Suppressor macrophage treated with lipopolysaccharide for 4 hours (primary cell): ENCODE results near the gene RAI1.
A peak's percentile ranks its signal among the peaks of the same experiment; 100 is the strongest.
"Not testable (repeated sequence)": the region's sequence is repeated elsewhere in the genome, so short reads cannot be mapped to it uniquely, and the experiment has no call there.

Experiments
- DNase-seq: peaks from one replicate; pipeline ENCODE4 v3.0.0-alpha.2; 2020

Gene RAI1

DNA sequence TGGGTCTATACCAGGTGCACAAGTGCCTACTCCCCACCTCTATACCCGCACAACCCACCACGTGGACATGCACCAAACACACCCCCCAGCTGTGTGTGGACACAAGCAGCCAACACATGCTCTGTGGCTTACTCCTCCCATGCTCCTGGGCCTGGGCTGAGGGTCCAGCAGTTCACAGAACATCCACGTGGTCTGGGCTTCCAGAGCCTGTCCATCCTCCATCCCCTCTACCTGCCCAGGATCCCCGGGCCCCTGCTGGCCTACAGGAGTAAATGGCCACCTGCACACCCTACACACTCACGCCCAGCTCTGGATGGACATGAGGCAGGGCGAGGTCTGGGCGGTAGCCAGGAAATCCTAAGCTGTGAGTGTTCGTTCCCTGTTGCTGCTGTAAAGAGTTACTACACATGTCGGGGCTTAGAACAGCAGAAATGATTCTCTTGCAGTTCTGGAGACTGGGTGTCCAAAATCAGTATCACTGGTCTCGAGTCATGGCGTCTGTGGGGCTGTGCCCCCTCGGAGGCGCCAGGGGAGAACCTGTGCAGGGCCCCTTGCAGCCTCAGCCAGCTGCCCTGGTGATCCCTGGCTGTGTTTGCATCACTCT lies 15.0 kb upstream of the RAI1 start:
- DNase-seq = no peak

DNA sequence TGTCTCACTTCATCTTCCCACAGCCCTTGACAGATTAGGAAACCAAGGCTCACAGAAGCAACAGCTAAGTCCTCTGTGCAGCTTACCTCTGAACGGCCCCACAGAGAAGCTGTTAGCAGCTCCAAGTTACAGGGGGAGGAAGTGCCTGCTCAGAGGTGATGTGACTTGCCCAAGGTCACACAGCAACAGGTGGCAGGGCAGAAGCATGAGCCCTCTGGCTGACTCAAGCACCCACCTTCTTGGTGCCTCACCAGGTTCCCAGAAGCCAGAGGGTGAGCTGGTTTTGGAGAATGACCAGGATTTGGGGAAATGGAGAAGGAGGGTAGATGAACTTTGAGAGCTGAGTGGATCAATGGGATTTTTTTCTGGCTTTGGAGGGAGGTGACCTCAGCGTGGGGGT lies 14.0 kb upstream of the RAI1 start:
- no peak for DNase-seq

DNA sequence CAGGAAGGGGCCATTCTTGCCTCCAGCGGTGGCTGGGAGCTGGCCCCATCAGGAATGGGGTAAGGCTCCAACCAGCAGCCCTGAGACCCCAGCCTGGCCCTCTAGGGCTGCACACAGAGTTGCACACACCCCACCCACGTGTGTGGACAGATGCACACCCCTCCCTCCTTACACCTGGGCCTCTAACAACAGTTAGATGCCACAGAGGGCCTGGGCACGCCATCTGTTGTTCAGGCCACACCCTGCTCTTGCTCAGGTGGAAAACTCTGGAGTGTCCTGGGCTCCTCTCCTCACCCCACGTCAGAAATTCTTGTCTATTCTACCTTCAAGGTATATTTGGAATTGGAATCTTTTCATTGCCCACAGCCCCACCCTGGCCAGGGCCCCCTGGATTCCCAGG lies 13.3 kb upstream of the RAI1 start:
- no peak for DNase-seq

GRCh38 chr17:17668358-17668757 lies 12.9 kb upstream of the RAI1 start:
- DNase-seq = no peak

GRCh38 chr17:17668775-17669579 lies 12.3 kb upstream of the RAI1 start:
- peak; percentile 20 for DNase-seq

GRCh38 chr17:17669580-17670235 lies 11.6 kb upstream of the RAI1 start:
- DNase-seq = no peak

GRCh38 chr17:17670701-17671305 lies 10.5 kb upstream of the RAI1 start:
- DNase-seq = no peak

DNA sequence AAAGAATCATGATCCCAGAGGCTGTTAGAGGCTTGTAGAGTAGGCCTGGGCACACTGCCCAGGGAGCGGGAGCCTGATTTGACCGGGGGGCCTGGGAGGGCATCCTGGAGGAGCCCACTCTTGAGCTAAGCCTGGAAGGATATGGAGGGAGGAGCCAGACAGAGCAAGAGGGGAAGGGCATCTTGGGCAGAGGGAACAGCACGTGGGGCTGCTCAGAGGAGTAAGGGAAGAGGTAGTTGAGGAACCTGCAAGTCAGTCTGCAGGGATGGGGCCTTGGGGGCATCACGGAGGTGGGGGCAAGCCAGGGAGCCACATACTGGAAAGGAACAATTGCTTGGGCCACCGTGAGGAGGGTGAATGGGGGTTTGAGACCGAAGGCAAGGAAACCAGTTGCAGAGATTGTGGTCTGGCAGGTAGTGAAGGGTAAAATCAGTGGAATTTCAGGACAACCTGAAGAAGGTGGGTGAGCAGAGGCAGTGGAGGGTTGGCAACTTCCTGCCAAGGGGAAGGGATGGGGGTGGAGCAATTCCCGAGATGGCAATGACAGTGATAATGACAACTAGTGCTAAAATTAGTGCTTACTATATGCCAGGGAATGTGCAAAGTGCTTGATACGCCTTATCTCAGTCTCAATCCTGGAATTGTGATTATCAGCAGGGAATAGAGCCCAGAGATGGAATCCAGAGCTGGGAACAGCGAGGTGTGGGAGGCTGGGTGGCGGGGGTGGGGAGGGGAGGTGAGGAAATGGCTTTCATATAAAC lies 9.7 kb upstream of the RAI1 start:
- DNase-seq = no peak

DNA sequence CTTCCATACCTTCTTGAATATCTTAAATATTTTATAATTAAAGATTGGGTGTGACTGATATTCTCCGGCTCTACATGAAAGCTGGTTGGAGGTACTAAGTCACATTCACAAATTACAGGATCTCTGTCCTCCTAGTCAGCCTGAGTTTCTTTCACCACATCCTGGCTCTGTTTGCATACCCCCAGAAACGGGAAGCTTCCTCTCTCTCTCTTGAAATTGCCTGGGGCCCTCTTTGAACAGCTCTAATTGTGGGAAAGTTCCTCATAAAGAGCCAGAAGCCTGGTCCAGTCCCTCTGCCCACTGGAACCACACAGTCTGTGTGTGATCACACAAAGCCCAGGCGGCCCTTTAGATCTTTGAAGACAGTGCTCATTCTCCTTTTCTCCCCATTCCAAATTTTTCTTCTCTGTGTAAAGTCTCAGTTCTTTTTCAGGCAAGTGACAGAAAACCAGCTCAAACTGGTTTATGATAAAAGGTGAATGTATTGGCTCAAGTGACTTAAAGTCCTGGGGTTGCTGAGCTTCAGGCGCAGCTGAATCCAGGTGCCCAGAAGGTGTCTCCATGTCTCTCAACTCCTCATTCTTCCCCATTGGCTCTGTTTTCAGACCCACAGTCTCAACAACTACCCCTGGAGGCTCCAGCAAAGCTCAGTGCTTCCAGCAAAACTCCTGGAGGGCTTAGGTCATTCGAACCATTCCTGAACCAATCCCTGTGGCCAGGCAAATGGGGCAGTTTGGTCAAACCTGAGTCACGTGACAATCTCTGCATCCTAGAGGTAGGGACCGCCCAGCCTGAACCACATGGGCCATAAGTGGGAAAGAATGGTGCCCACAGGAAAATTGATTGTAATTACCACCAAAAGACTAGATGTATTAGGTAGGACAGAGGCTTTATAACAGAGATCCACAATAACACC lies 8.5 kb upstream of the RAI1 start:
- peak; percentile 75 for DNase-seq

DNA sequence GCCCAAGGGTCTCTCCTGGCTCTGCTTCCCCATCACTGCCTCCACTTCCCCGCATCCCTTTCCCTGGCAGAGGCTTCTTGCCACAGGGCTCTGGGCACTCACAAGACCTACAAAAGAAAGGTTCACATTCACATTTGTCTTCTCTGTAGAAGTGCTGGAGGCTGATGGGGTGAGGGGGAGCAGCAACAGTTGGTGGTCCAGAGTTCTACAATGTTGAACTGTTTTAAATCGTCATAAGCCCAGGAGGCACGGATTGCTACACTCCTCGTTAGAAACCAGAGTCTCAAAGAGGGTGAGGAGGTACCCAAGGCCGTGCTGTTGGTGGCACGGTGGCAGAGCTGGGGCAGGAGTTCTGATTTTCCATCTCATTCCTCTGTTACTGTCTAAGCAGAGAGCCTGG lies 5.8 kb upstream of the RAI1 start:
- no peak for DNase-seq

DNA sequence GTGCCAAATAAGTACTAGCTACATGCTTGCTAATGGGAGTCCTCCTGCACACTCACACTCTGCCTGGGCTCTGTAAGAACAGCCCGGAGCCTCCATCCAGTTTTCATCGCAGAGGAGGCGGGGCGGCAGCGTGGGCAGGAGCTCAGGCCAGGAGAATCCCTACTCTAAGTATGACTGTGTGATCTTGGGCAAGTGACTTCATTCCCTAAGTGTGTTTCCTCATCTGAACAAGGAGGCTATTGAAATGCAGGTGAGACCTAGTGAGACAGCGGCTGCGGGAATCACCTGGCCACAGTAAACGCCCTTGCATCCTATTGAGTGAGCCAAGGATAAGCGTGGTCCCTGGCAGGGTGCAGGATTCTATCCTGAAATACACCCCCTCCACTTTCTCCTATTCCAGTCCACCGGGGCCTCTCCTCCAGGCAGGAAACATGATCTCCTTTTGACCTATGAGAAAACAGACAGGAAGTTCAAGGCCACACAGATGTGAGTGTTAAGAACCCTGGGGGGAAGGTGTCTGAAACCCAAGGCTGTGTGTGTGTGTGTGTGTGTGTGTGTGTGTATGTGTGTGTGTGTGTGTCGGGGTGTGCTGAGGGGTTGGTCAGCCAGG lies 5.2 kb upstream of the RAI1 start:
- peak; percentile 25 for DNase-seq

DNA sequence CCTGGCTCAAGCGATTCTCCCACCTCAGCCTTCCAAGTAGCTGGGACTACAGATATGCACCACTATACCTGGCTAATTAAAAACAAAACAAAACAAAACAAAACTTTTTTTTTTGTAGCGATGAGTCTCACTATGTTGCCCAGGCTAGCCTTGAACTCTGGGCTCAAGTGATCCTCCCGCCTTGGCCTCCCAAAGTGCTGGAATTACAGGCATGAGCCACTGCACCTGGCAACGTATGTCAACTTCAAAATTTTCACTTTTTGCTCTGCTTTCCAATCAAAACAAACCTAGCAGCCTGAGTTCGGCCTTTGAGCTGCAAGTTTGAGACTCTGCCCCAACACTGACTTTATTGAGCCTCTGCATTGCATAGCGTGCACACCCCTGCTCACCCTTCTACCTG lies 4.5 kb upstream of the RAI1 start:
- DNase-seq = no peak

DNA sequence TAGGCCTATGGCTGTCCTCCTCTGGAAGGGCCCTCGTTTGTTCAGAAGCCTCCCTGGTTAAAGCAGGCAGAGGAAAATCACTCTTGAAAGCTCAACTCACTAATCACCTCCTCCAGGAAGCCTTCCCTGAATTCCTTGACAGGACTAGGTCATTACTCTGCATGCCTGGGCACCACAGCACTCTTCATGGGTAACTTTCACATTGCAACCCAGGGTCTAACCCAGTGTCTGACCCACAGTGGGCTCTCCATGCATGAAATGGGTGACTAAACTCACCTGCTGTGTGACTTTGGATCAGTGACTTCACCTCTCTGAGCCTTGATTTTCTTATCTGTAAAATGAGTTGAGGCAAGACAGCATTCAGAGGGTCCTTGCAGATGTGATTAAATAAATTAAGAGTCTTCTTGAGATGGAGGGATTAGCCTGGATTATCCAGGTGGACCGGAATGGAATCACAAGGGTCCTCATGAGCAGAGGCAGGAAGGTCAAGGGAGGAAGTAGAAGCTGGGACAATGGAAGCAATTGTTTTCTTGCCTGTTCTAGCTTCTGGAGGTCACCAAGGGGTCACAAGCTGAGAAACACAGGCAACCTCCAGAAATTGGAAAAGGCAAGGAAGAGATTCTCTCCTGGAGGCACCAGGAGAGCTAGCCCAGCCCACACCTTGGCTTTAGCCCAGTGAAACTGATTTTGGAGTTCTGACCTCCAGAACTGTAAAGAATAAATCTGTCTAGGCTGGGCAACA lies 3.8 kb upstream of the RAI1 start:
- no peak for DNase-seq

GRCh38 chr17:17678063-17678699 lies 3.1 kb upstream of the RAI1 start:
- not testable (repeated sequence) for DNase-seq

GRCh38 chr17:17679243-17679642 lies 2.0 kb upstream of the RAI1 start:
- no peak for DNase-seq

DNA sequence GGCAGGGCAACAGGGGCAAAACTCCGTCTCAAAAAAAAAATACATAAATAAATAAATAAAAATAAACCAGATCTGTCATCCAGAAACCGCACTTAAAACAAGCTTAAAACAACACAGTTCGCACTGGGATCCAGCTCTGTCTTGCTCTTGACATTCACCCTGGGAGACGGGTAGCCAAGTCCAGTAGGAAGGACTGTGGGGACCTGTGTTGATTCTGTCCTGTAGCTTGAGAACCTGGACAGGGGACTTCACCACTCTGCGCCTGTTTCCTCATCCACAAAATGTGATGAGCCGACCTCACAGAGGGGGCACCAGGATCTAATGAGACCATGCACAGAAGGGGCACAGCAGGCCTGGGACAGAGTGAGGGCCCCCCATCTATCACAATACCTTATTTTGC lies 1.5 kb upstream of the RAI1 start:
- DNase-seq = no peak

DNA sequence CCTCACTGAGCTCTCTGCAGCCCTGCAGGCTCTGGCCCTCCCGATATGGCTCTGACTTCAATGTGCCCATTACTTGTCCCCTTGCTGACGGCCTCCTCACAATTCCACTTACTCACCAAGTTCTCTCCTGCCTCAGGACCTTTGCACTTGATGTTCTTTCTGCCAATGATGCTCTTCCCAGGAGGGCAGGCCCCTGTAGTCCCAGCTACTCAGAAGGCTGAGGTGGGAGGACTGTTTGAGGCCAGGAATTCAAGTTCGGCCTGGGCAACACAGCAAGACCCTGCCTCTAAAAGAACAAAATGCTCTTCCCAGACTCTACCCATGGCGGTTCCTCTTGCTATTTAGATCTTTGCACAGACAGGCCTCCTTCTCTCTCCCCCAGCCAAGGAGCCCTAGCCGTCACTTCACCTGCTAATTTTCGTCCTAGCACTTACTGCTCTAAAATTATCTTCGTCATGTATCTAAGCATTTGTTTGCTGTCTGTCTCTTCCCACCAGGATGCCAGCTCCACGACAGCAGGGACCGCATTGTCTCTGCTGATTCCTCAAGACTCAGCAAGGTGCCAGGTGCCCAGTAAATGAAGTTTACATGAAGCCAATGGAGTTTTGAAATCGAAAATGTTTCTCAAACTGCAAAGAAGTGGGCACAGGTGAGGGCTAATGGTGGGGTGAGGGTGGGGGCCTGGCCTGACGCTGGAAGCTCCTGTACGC lies 626 bp upstream of the RAI1 start:
- no peak for DNase-seq

GRCh38 chr17:17681744-17682292 lies 560 bp downstream of the RAI1 start:
- peak; percentile 22 for DNase-seq

- DNase-seq = peak; percentile 66
These were observed 1.1 kb downstream of the RAI1 start for GRCh38 chr17:17682293-17682736.
